T-cell (primary cell): Measurements from ENCODE around the gene CDIP1. TPM values are rescaled to one million over a fixed set of nuclear protein-coding genes. Genes with fewer than 3 reads are reported as not detected.
A peak's percentile ranks its signal among the peaks of the same experiment; 100 is the strongest.

Experiments used
- ATAC-seq, 4 experiments: fragments of 200-7000 bp in 3 of 4; fragments of 150-1000 bp in 1 of 4; cut with Tn5 transposase; replicated peaks in 1 of 4; 1 replicate in 3 of 4; 2 replicates in 1 of 4; pipeline ENCODE4 v1.10.0; 2021; ENCODE audit warnings: moderate library complexity in 3 of 4, mild to moderate bottlenecking in 2 of 4, moderate number of reproducible peaks in 1 of 4
- CTCF ChIA-PET, 2 donors: fragments of 300-600 bp; sonication (Branson Sonifier 250); formaldehyde crosslinking; loops; one replicate each; lab custom pipeline; 2022; ENCODE audit warnings: antibody characterized with exemption in 2 of 2; lab: Charles Lee
- POLR2A ChIA-PET, 2 donors: fragments of 300-600 bp; sonication (Branson Sonifier 250); formaldehyde crosslinking; loops; one replicate each; lab custom pipeline; 2022; ENCODE audit warnings: antibody characterized with exemption in 2 of 2; lab: Charles Lee
- DNase-seq, 35 experiments: peaks; one replicate each; pipeline versions ENCODE4 v3.0.0 to v3.0.0-alpha.2; 2013 to 2023
- H3K27ac ChIP-seq: one replicate; pipeline ENCODE4 v1.5.1; 2013; ENCODE audit warnings: low read length
- H3K27me3 ChIP-seq, 2 experiments: replicated peaks in 1 of 2; 1 replicate in 1 of 2; 2 replicates in 1 of 2; pipeline versions ENCODE4 v1.6.1 to v1.7.0; 2013; ENCODE audit warnings: low read length in 1 of 2, mixed read lengths in 1 of 2; ENCODE audit not compliant: control insufficient read depth in 2 of 2, insufficient read depth in 2 of 2; ENCODE audit errors: extremely low read depth in 1 of 2
- H3K36me3 ChIP-seq, 2 donors: 1 replicate in 1 of 2; 2 replicates in 1 of 2; pipeline versions ENCODE4 v1.6.1 to v1.7.0; 2013; ENCODE audit warnings: low read length in 1 of 2; ENCODE audit not compliant: control insufficient read depth in 2 of 2, insufficient read depth in 1 of 2; ENCODE audit errors: extremely low read depth in 1 of 2
- H3K4me1 ChIP-seq, 2 experiments: 1 replicate in 1 of 2; 2 replicates in 1 of 2; pipeline versions ENCODE4 v1.6.1 to v1.7.0; 2013; ENCODE audit warnings: low read length in 2 of 2, mixed read lengths in 1 of 2; ENCODE audit not compliant: insufficient read depth in 2 of 2, control insufficient read depth in 1 of 2; ENCODE audit errors: extremely low read depth in 1 of 2
- H3K4me3 ChIP-seq, 2 donors: 1 replicate in 1 of 2; 2 replicates in 1 of 2; pipeline versions ENCODE4 v1.5.1 to v1.7.0; 2013; ENCODE audit warnings: mild to moderate bottlenecking in 2 of 2, low read length in 1 of 2, moderate library complexity in 1 of 2; ENCODE audit not compliant: control insufficient read depth in 1 of 2; ENCODE audit errors: extremely low read depth in 1 of 2
- H3K9me3 ChIP-seq: 2 replicates; pipeline ENCODE4 v1.7.0; 2013
- H3K27ac Mint-ChIP-seq, 2 donors: one replicate each; pipeline ENCODE4 v1.8.0; 2020 to 2021; ENCODE audit warnings: mild to moderate bottlenecking in 2 of 2, mixed read lengths in 2 of 2
- H3K27me3 Mint-ChIP-seq, 2 donors: one replicate each; pipeline ENCODE4 v1.8.0; 2021 to 2022; ENCODE audit warnings: mixed read lengths in 2 of 2
- H3K36me3 Mint-ChIP-seq: one replicate; pipeline ENCODE4 v1.8.0; 2021; ENCODE audit warnings: mixed read lengths
- H3K4me1 Mint-ChIP-seq, 3 donors: one replicate each; pipeline ENCODE4 v1.8.0; 2020 to 2022; ENCODE audit warnings: mixed read lengths in 3 of 3, mild to moderate bottlenecking in 1 of 3
- H3K4me3 Mint-ChIP-seq, 3 donors: one replicate each; pipeline ENCODE4 v1.8.0; 2020 to 2022; ENCODE audit warnings: mild to moderate bottlenecking in 3 of 3, mixed read lengths in 3 of 3, moderate library complexity in 3 of 3
- H3K9me3 Mint-ChIP-seq, 3 donors: one replicate each; pipeline ENCODE4 v1.8.0; 2020 to 2022; ENCODE audit warnings: mixed read lengths in 3 of 3
- WGBS: methylation state at CpG from one replicate; pipeline ENCODE4 v1.1.5; 2013; ENCODE audit warnings: missing lambda C conversion rate; ENCODE audit not compliant: insufficient coverage; 5-methylcytosine and 5-hydroxymethylcytosine counted together
- total RNA-seq, 35 experiments: library from RNA in 6 of 35; stranded (reverse) in 6 of 35; fragments of 120-200 nt in 1 of 35; gene quantifications; one replicate each; pipeline versions ENCODE4 v1.2.1 to v1.2.4 and lab custom pipeline; 2013 to 2026

Gene CDIP1
- total RNA-seq, 5 donors from 2014 or later (not counting 1 experiment from before 2014, with no cell fraction given): 28.6 to 31.3 (median 29.7) TPM

DNA sequence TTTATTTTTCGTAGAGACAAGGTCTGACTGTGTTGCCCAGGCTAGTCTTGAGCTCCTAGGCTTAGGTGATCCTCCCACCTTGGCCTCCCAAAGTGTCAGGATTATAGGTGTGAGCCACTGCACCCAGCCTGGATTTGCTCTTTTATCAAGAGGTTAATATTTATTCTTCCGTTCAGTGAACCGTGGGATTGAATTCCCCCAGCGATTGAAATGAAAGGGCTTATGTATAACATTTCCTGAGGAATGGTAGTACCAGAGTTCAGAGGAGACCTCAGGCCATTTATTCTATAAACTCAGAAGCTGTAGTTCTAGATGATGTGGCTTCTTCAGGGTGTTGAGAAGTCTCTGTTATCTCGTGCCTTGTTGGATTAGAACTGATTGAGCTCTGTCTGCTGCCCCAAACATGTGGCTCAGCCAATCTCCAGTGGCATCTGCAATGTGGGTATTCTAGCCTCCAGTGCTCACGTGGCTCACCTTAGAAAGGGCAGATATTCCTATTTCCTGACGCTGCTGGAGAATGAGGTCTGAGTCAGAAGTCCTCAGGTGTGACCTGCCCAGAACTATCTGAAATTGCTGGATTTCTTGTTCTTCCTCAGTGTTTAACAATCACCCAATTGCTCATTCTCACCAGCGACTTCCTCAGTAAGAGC lies 39.9 kb downstream of the CDIP1 start:
- no peaks in the 10 kb centered on the region for H3K9me3 ChIP-seq
- no peaks in the 10 kb centered on the region for H3K27me3 ChIP-seq
- DNase-seq: no peak
- ChIA-PET CTCF (no interaction called here), POLR2A (interaction anchor here in 1 of 2 donors (1.0 kb wide), 1 partner anchor 9 kb away, joined by 5 read pairs; no protein-coding TSS in a partner anchor)
- no peak overlapping the region for H3K27ac ChIP-seq
- WGBS: 87% methylated on average over 4 of the region's 8 CpGs
- no peak overlapping the region for H3K4me3 ChIP-seq
- Mint-ChIP-seq H3K36me3 (peaks cover 14% of the 10 kb centered on the region), H3K9me3 (no peaks in the 10 kb centered on the region), H3K4me1 (peaks cover 89 to 97% (median 92%) of the 10 kb centered on the region in 3 donors), H3K27ac (peak overlapping the region; percentile 53 to 75), H3K4me3 (peak overlapping the region in 2 of 3 donors; percentile 9 to 26), H3K27me3 (no peaks in the 10 kb centered on the region)
- peaks cover 52 to 66% of the 10 kb centered on the region in 2 experiments for H3K4me1 ChIP-seq
- H3K36me3 ChIP-seq: peaks cover 2 to 20% of the 10 kb centered on the region in 2 donors
- ATAC-seq: no peak

DNA sequence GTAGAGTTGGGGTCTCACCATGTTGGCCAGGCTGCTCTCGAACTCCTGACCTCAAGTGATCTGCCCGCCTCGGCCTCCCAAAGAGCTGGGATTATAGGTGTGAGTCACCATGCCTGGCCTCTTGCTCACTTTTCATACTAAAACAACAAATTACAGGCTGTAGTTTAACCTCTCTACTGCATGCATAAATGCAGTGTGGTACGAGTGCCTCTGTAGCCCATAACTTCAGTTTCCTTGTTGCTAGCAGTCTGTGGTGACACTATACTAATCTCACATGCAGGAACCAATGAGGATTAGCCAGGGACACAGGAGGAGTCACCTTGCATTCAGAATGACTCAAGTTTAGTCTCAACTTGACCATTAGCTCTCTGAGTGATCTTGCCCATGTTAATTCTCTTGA lies 42.3 kb downstream of the CDIP1 start:
- H3K4me3 Mint-ChIP-seq: no peak overlapping the region
- CTCF ChIA-PET: interaction anchor here in 1 of 2 donors (0.9 to 1.4 kb wide), 2 partner anchors 10 to 19 kb away, joined by 4 read pairs; no protein-coding TSS in a partner anchor
- peaks cover 19% of the 10 kb centered on the region for H3K36me3 Mint-ChIP-seq
- WGBS: 91% methylated on average over 1 of the region's 4 CpGs
- peaks cover 35 to 70% of the 10 kb centered on the region in 2 experiments for H3K4me1 ChIP-seq
- no peaks in the 10 kb centered on the region for H3K27me3 ChIP-seq
- peaks cover 2 to 21% of the 10 kb centered on the region in 2 donors for H3K36me3 ChIP-seq
- peaks cover 80 to 91% (median 88%) of the 10 kb centered on the region in 3 donors for H3K4me1 Mint-ChIP-seq
- no peaks in the 10 kb centered on the region for H3K9me3 ChIP-seq
- H3K4me3 ChIP-seq: no peak overlapping the region
- ATAC-seq: no peak
- POLR2A ChIA-PET: no interaction called here
- no peak for DNase-seq
- no peaks in the 10 kb centered on the region for H3K9me3 Mint-ChIP-seq
- H3K27ac ChIP-seq: no peak overlapping the region
- H3K27ac Mint-ChIP-seq: peak overlapping the region; percentile 65 to 79
- H3K27me3 Mint-ChIP-seq: no peaks in the 10 kb centered on the region

DNA sequence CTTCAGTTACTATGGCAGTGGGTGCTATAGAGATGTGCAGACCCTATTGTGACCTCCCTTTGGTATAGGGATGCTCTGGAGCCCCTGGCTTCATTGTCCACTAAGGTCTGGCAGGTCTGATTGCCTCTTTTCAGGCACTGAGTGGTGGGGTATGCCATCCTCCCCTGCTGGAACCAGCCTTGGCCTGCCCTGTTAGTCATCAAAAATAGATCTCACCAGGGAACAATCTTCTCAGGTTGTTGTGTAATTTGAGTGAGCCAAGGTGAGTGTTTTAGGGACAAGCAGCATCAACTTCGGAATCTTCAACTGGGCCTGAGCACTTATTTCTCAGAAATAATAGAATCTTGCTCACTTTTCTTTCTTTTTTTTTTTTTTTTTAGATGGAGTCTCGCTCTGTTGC lies 42.8 kb downstream of the CDIP1 start:
- Histone ChIP-seq H3K9me3 (no peaks in the 10 kb centered on the region), H3K27ac (peak overlapping the region; percentile 25), H3K27me3 (no peaks in the 10 kb centered on the region), H3K4me3 (no peak overlapping the region), H3K36me3 (peaks cover 2 to 25% of the 10 kb centered on the region in 2 donors), H3K4me1 (peaks cover 36 to 70% of the 10 kb centered on the region in 2 experiments)
- peak overlapping the region; percentile 65 to 79 for H3K27ac Mint-ChIP-seq
- no peak overlapping the region for H3K4me3 Mint-ChIP-seq
- no peaks in the 10 kb centered on the region for H3K9me3 Mint-ChIP-seq
- peaks cover 80 to 91% (median 88%) of the 10 kb centered on the region in 3 donors for H3K4me1 Mint-ChIP-seq
- no peak for DNase-seq
- ATAC-seq: no peak
- CTCF ChIA-PET: interaction anchor here in 1 of 2 donors (1.4 kb wide), 1 partner anchor 10 kb away, joined by 4 read pairs; no protein-coding TSS in a partner anchor
- no peaks in the 10 kb centered on the region for H3K27me3 Mint-ChIP-seq
- peaks cover 24% of the 10 kb centered on the region for H3K36me3 Mint-ChIP-seq
- no CpG with 5 or more reads among the region's 2 CpGs for WGBS
- POLR2A ChIA-PET: no interaction called here

DNA sequence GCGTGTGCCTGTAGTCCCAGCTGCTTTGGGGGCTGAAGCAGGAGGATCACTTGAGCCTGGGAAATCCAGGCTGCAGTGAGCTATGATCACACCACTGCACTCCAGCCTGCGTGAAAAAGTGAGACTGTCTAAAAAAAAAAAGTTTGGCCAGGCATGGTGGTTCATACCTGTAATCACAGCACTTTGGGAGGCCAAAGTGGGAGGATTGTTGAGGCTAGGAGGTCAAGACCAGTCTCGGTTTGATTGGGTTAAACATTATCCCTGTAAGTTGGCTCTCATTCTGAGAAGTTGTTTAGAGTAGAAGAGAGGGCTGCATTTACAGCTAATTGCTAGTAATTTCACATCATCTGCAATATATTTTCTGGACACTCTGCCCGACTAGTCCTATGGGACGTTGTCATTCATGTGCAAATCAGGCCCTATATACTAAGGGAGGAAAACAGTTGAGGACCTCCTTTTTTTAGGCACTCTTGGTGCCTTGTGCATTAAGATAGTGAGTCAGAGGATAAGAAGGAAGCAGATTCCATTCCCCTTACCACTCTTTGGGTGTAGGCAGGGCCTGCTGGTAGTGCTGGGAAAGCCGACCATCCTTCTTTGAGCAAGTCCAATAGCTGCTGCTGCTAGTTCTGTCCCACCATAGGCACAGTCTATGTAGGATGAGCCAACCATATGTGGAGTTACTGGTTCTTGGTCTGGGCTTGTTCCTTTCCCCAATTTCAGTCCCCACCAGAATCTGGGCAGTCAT lies 43.7 kb downstream of the CDIP1 start:
- H3K36me3 ChIP-seq: peaks cover 2 to 29% of the 10 kb centered on the region in 2 donors
- peaks cover 36 to 70% of the 10 kb centered on the region in 2 experiments for H3K4me1 ChIP-seq
- Mint-ChIP-seq H3K27ac (peak overlapping the region; percentile 65 to 79), H3K4me1 (peaks cover 80 to 91% (median 88%) of the 10 kb centered on the region in 3 donors), H3K27me3 (no peaks in the 10 kb centered on the region), H3K4me3 (peak overlapping the region in 1 of 3 donors; percentile 25), H3K36me3 (peaks cover 27% of the 10 kb centered on the region), H3K9me3 (no peaks in the 10 kb centered on the region)
- 100% methylated on average over 2 of the region's 6 CpGs for WGBS
- H3K27ac ChIP-seq: no peak overlapping the region
- DNase-seq (no peak), ATAC-seq (no peak)
- ChIA-PET CTCF (no interaction called here), POLR2A (interaction anchor here (0.5 to 0.7 kb wide), 3 partner anchors 11 to 702 kb away, joined by 3 to 6 read pairs (median 5); no protein-coding TSS in a partner anchor)
- no peak overlapping the region for H3K4me3 ChIP-seq
- H3K27me3 ChIP-seq: no peaks in the 10 kb centered on the region
- H3K9me3 ChIP-seq: no peaks in the 10 kb centered on the region

DNA sequence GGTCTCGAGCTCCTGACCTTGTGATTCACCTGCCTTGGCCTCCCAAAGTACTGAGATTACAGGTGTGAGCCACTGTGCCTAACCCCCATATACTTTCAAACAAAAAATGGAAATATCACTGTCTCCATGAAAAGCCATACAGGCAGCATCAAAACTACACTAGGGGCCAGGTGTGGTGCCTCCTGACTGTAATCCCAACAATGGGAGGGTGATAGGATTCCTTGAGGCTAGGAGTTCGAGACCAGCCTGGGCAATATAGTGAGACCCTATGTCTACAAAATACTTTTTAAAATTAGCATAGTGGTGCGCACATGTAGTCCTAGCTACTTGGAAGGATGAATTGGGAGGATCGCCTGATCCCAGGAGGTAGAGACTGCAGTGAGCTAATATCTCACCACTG lies 46.7 kb downstream of the CDIP1 start:
- H3K36me3 Mint-ChIP-seq: peaks cover 35% of the 10 kb centered on the region
- H3K36me3 ChIP-seq: peaks cover 0 to 34% of the 10 kb centered on the region in 2 donors
- H3K27ac Mint-ChIP-seq: peak overlapping the region; percentile 94 to 95
- DNase-seq (no peak), ATAC-seq (no peak)
- WGBS: no CpG with 5 or more reads among the region's 4 CpGs
- no peaks in the 10 kb centered on the region for H3K9me3 ChIP-seq
- no peaks in the 10 kb centered on the region for H3K9me3 Mint-ChIP-seq
- no peaks in the 10 kb centered on the region for H3K27me3 Mint-ChIP-seq
- peak overlapping the region; percentile 52 for H3K27ac ChIP-seq
- H3K4me3 Mint-ChIP-seq: no peak overlapping the region
- POLR2A ChIA-PET: no interaction called here
- H3K4me3 ChIP-seq: no peak overlapping the region
- CTCF ChIA-PET: interaction anchor here in 1 of 2 donors (1.1 to 2.0 kb wide), 2 partner anchors 10 to 14 kb away, joined by 3 to 8 read pairs; no protein-coding TSS in a partner anchor
- no peaks in the 10 kb centered on the region for H3K27me3 ChIP-seq
- H3K4me1 ChIP-seq: peaks cover 41 to 83% of the 10 kb centered on the region in 2 experiments
- H3K4me1 Mint-ChIP-seq: peaks cover 78 to 88% (median 85%) of the 10 kb centered on the region in 3 donors

DNA sequence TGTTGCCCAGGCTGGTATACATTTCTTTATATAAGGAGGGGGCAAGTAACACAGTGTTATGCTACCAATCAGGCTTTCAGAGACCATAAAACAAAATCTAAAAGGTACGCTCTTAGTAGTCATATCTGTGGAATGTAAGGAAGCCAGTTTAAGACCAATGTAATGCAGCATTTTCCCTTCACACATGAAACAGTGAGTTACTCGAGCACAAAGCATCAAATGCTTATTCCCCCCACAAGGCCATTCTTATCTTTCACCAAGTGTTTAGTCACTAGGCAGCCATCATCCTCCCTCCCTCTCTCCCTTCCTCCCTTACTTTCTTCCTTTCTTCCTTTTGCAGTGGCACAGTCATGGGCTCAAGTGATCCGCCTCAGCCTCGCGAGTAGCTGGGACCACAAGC lies 49.5 kb downstream of the CDIP1 start:
- ATAC-seq: no peak
- no CpG with 5 or more reads among the region's 5 CpGs for WGBS
- Mint-ChIP-seq H3K4me1 (peaks cover 73 to 78% (median 77%) of the 10 kb centered on the region in 3 donors), H3K4me3 (peak overlapping the region; percentile 68 to 75 (median 70)), H3K27ac (peak overlapping the region; percentile 94 to 95), H3K27me3 (no peaks in the 10 kb centered on the region), H3K36me3 (peaks cover 37% of the 10 kb centered on the region), H3K9me3 (no peaks in the 10 kb centered on the region)
- H3K4me1 ChIP-seq: peaks cover 43 to 73% of the 10 kb centered on the region in 2 experiments
- no peaks in the 10 kb centered on the region for H3K27me3 ChIP-seq
- H3K4me3 ChIP-seq: no peak overlapping the region
- H3K36me3 ChIP-seq: peaks cover 4 to 43% of the 10 kb centered on the region in 2 donors
- ChIA-PET POLR2A (interaction anchor here (1.2 to 1.5 kb wide), 3 partner anchors 12 to 48 kb away, joined by 3 to 5 read pairs (median 3); no protein-coding TSS in a partner anchor), CTCF (interaction anchor here in 1 of 2 donors (1.0 to 1.8 kb wide), 2 partner anchors 11 to 16 kb away, joined by 4 to 9 read pairs; no protein-coding TSS in a partner anchor)
- peak overlapping the region; percentile 92 for H3K27ac ChIP-seq
- DNase-seq: no peak
- H3K9me3 ChIP-seq: no peaks in the 10 kb centered on the region
